HEK293T (cell line): ENCODE data around the gene TAS1R2.

Experiments used
- CTCF ChIA-PET: fragments of 350-600 bp; formaldehyde crosslinking; extraction: SDS; loops from one replicate; lab custom pipeline; 2021; ENCODE audit warnings: antibody characterized with exemption, inconsistent platforms; lab: Yijun Ruan, JAX
- POLR2A ChIA-PET: fragments of 350-600 bp; formaldehyde crosslinking; extraction: SDS; loops from one replicate; lab custom pipeline; 2020; ENCODE audit warnings: antibody characterized with exemption, inconsistent platforms; lab: Yijun Ruan, JAX
- DNase-seq: peaks from one replicate; pipeline ENCODE4 v3.0.0; 2012; ENCODE audit warnings: mixed read lengths; ENCODE audit errors: extremely low spot score
- ARNT ChIP-seq: fragments of 450-650 bp; IDR thresholded peaks from 2 replicates; pipeline ENCODE4 v1.6.1; 2017; ENCODE audit warnings: mild to moderate bottlenecking
- BHLHE40 ChIP-seq: fragments of 450-650 bp; IDR thresholded peaks from 2 replicates; pipeline ENCODE4 v1.6.1; 2016; ENCODE audit warnings: mild to moderate bottlenecking, moderate library complexity, borderline replicate concordance
- CTBP1 ChIP-seq: fragments of 450-650 bp; IDR thresholded peaks from 2 replicates; pipeline ENCODE4 v1.6.1; 2016; ENCODE audit warnings: borderline replicate concordance
- ELF4 ChIP-seq: fragments of 450-650 bp; IDR thresholded peaks from 2 replicates; pipeline ENCODE4 v1.6.1; 2017; ENCODE audit warnings: antibody characterized with exemption
- FOXA1 ChIP-seq: fragments of 450-650 bp; IDR thresholded peaks from 2 replicates; pipeline ENCODE4 v1.6.1; 2016; ENCODE audit warnings: mild to moderate bottlenecking
- FOXK2 ChIP-seq: fragments of 450-650 bp; IDR thresholded peaks from 2 replicates; pipeline ENCODE4 v1.6.1; 2016; ENCODE audit warnings: mild to moderate bottlenecking
- FOXM1 ChIP-seq: fragments of 450-650 bp; IDR thresholded peaks from 2 replicates; pipeline ENCODE4 v1.6.1; 2017; ENCODE audit warnings: mild to moderate bottlenecking, borderline replicate concordance
- HDGF ChIP-seq: fragments of 450-650 bp; IDR thresholded peaks from 2 replicates; pipeline ENCODE4 v1.6.1; 2017; ENCODE audit warnings: antibody characterized with exemption, borderline replicate concordance
- L3MBTL2 ChIP-seq: fragments of 450-650 bp; conservative IDR thresholded peaks from 2 replicates; pipeline ENCODE4 v1.6.1; 2016; ENCODE audit warnings: mild to moderate bottlenecking
- LEF1 ChIP-seq: fragments of 450-650 bp; IDR thresholded peaks from 2 replicates; pipeline ENCODE4 v1.6.1; 2017; ENCODE audit warnings: mild to moderate bottlenecking, borderline replicate concordance
- NFRKB ChIP-seq: fragments of 450-650 bp; IDR thresholded peaks from 2 replicates; pipeline ENCODE4 v1.6.1; 2016; ENCODE audit warnings: mild to moderate bottlenecking, moderate library complexity
- SP1 ChIP-seq: fragments of 450-650 bp; IDR thresholded peaks from 2 replicates; pipeline ENCODE4 v1.6.1; 2017
- SUZ12 ChIP-seq: fragments of 450-650 bp; IDR thresholded peaks from 2 replicates; pipeline ENCODE4 v1.6.1; 2016; ENCODE audit warnings: mild to moderate bottlenecking
- TARDBP ChIP-seq: fragments of 450-650 bp; IDR thresholded peaks from 2 replicates; pipeline ENCODE4 v1.6.1; 2016
- ZNF384 ChIP-seq: fragments of 450-650 bp; IDR thresholded peaks from 2 replicates; pipeline ENCODE4 v1.6.1; 2016
- TF ChIP-seq, protein P1 (sequence below): fragments of 450-650 bp; IDR thresholded peaks from 2 replicates; pipeline ENCODE4 v1.6.1; 2016

Gene TAS1R2

DNA sequence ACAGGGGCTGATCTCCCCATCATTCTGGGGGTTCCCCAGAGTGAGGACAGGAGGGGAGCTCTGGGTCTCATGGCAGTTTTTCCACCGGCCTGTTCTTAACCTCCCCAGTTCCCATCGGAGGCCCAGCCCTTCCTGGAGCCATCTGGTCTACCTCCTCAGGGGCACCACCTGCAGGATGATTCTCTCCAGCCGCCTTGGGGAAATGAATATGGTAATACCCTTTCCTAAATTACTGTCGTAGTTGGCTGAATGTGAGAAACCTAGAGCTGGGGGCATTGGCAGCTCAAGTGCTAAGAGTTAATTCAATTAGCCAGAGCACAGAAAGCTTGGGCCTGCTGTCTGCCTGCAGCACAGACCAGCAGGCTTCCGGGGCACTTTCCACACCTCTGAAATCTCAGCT is 64.9 kb downstream of the TAS1R2 start:
- ChIA-PET POLR2A (interaction anchor here (0.8 kb wide), 1 partner anchor 12 kb away, joined by 3 read pairs; no protein-coding TSS in a partner anchor), CTCF (interaction anchor here (1.0 kb wide), 1 partner anchor 9 kb away, joined by 3 read pairs; no protein-coding TSS in a partner anchor)
- TF ChIP-seq ZNF384, result no peak
- TF ChIP-seq SP1, result no peak
- no peak for TF ChIP-seq LEF1
- TF ChIP-seq ARNT, result no peak
- TF ChIP-seq L3MBTL2, result no peak
- TF ChIP-seq HDGF, result no peak
- peak; percentile 57 for DNase-seq

DNA sequence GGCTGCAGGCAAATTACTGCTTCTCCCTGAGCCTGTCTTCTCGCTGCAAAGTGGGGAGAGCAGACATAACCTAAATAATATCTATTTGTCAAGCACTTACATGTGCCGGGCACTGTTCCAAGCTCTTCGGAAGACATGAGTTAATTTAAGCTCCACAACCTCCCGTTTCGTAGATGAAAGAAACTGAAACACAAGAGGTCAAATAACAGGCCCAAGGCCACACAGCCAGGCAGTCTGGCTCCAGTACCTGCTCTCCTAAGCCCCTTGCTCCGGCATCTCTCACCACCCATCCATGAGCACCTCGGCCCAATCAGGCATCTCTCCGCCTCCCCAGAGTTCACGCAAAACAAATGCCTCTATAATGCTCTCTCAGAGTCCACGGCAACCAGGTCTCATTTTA is 65.4 kb downstream of the TAS1R2 start:
- ChIA-PET CTCF (interaction anchor here (1.0 kb wide), 1 partner anchor 9 kb away, joined by 3 read pairs; no protein-coding TSS in a partner anchor), POLR2A (no interaction called here)
- TF ChIP-seq SP1, result no peak
- TF ChIP-seq ZNF384, result no peak
- TF ChIP-seq TARDBP, result no peak
- TF ChIP-seq BHLHE40, result no peak
- TF ChIP-seq FOXA1, result no peak
- TF ChIP-seq FOXM1, result no peak
- no peak for TF ChIP-seq SUZ12
- no peak for TF ChIP-seq FOXK2
- TF ChIP-seq ELF4, result no peak
- DNase-seq, result no peak

DNA sequence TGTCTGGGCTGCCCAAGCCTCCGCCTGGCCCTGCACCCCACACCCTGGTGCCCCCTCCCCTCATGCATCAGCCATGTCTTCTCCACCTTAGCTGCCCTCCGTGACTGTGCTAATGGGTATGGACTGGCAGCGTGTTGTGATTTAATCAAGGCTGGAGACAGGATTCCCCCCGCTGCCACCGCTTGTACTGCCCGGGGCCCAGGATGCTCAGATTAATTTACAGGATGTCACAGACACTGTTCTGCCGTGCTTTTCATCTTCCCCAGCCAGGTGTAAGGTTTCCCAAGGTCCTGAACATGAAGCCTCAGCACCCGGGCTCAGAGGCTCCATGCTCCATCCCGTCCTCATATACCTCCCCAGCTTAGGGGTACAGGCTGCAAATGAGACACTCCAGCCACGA is 66.3 kb downstream of the TAS1R2 start:
- TF ChIP-seq ARNT (no peak), HDGF (no peak), FOXA1 (no peak), ELF4 (no peak), ZNF384 (no peak), NFRKB (no peak), L3MBTL2 (no peak), FOXK2 (no peak), SUZ12 (no peak), SP1 (no peak), LEF1 (no peak), TARDBP (no peak), BHLHE40 (no peak), FOXM1 (no peak), CTBP1 (no peak)
- TF ChIP-seq, protein P1, sequence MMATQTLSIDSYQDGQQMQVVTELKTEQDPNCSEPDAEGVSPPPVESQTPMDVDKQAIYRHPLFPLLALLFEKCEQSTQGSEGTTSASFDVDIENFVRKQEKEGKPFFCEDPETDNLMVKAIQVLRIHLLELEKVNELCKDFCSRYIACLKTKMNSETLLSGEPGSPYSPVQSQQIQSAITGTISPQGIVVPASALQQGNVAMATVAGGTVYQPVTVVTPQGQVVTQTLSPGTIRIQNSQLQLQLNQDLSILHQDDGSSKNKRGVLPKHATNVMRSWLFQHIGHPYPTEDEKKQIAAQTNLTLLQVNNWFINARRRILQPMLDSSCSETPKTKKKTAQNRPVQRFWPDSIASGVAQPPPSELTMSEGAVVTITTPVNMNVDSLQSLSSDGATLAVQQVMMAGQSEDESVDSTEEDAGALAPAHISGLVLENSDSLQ, result no peak
- DNase-seq, result no peak
- POLR2A ChIA-PET, result no interaction called here

DNA sequence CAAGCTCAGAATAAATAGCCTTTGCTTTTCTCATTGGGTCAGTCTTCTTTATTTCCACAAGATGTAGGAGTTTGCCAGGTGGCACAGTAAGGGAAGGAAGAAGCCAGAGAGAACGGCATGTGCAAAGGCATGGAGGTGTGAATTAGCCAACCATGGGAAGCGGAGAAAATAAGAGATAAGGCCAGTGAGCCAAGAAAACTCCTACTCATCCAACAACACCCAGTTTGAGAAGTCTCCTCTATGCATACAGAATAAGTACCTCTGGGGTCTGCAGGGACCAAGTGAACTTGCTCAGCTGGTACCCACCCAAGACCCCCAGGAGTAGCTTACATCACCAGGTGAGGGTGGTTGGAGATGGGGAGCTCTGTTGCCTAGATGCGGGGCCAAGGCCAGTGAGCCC is 66.7 kb downstream of the TAS1R2 start:
- DNase-seq, result no peak
- POLR2A ChIA-PET, result no interaction called here
- CTCF ChIA-PET, result interaction anchor here (0.9 kb wide), 1 partner anchor 196 kb away, joined by 3 read pairs; no protein-coding TSS in a partner anchor
- TF ChIP-seq ZNF384, result no peak
- TF ChIP-seq NFRKB, result no peak
- no peak for TF ChIP-seq TARDBP
- no peak for TF ChIP-seq CTBP1
- no peak for TF ChIP-seq FOXK2
- no peak for TF ChIP-seq FOXA1
- TF ChIP-seq LEF1, result no peak
- no peak for TF ChIP-seq ELF4
- TF ChIP-seq ARNT, result no peak
- TF ChIP-seq HDGF, result no peak
- TF ChIP-seq SP1, result no peak
- no peak for TF ChIP-seq SUZ12
- TF ChIP-seq L3MBTL2, result no peak
- TF ChIP-seq FOXM1, result no peak
- no peak for TF ChIP-seq BHLHE40
- TF ChIP-seq, protein P1, result no peak

More for the DNA sequence above, 66.3 kb downstream of the TAS1R2 start:
- CTCF ChIA-PET, result no interaction called here
